Activated T-cell treated with anti-CD3 and anti-CD28 coated beads for 48 hours (primary cell): ENCODE results near the gene PRKAG2.

Experiments
- DNase-seq: peaks from one replicate; pipeline ENCODE4 v3.0.0-alpha.2; 2020; ENCODE audit warnings: low read depth

The PRKAG2 gene

GRCh38 chr7:151678227-151678604 is 198.7 kb downstream of the PRKAG2 start:
- DNase-seq: no peak

- DNase-seq: no peak
Measured at GRCh38 chr7:151677581-151678226, 199.2 kb downstream of the PRKAG2 start.

GRCh38 chr7:151676759-151677158 is 200.2 kb downstream of the PRKAG2 start:
- DNase-seq: no peak

GRCh38 chr7:151675196-151675920 is 201.6 kb downstream of the PRKAG2 start:
- no peak for DNase-seq

GRCh38 chr7:151674161-151674920 is 202.6 kb downstream of the PRKAG2 start:
- no peak for DNase-seq

GRCh38 chr7:151673216-151673615 is 203.7 kb downstream of the PRKAG2 start:
- no peak for DNase-seq

GRCh38 chr7:151672716-151673115 is 204.2 kb downstream of the PRKAG2 start:
- no peak for DNase-seq

- DNase-seq: no peak
Measured at GRCh38 chr7:151671514-151671913, 205.4 kb downstream of the PRKAG2 start.

- DNase-seq: no peak
Measured at GRCh38 chr7:151669762-151670161, 207.2 kb downstream of the PRKAG2 start.

GRCh38 chr7:151666886-151667285 is 210.0 kb downstream of the PRKAG2 start:
- DNase-seq: no peak

GRCh38 chr7:151665368-151665767 is 211.5 kb downstream of the PRKAG2 start:
- no peak for DNase-seq

- DNase-seq: no peak
Measured at GRCh38 chr7:151664268-151664667, 212.6 kb downstream of the PRKAG2 start.

GRCh38 chr7:151663382-151664100 is 213.4 kb downstream of the PRKAG2 start:
- no peak for DNase-seq

- no peak for DNase-seq
Measured at GRCh38 chr7:151662251-151662826, 214.6 kb downstream of the PRKAG2 start.

GRCh38 chr7:151661587-151661986 is 215.3 kb downstream of the PRKAG2 start:
- DNase-seq: no peak

GRCh38 chr7:151660141-151660540 is 216.8 kb downstream of the PRKAG2 start:
- DNase-seq: no peak

GRCh38 chr7:151659219-151659618 is 217.7 kb downstream of the PRKAG2 start:
- no peak for DNase-seq

- no peak for DNase-seq
Measured at GRCh38 chr7:151658778-151659177, 218.1 kb downstream of the PRKAG2 start.

GRCh38 chr7:151657173-151657572 is 219.7 kb downstream of the PRKAG2 start:
- DNase-seq: no peak

GRCh38 chr7:151655555-151655954 is 221.4 kb downstream of the PRKAG2 start:
- no peak for DNase-seq

- DNase-seq: no peak
Measured at GRCh38 chr7:151652111-151652510, 224.8 kb downstream of the PRKAG2 start.

GRCh38 chr7:151650161-151650560 is 226.8 kb downstream of the PRKAG2 start:
- DNase-seq: no peak
